ENCODE data around the gene HMCN2. TPM values are rescaled to one million over a fixed set of nuclear protein-coding genes. Genes with fewer than 3 reads are reported as not detected.

Gene HMCN2, protein sequence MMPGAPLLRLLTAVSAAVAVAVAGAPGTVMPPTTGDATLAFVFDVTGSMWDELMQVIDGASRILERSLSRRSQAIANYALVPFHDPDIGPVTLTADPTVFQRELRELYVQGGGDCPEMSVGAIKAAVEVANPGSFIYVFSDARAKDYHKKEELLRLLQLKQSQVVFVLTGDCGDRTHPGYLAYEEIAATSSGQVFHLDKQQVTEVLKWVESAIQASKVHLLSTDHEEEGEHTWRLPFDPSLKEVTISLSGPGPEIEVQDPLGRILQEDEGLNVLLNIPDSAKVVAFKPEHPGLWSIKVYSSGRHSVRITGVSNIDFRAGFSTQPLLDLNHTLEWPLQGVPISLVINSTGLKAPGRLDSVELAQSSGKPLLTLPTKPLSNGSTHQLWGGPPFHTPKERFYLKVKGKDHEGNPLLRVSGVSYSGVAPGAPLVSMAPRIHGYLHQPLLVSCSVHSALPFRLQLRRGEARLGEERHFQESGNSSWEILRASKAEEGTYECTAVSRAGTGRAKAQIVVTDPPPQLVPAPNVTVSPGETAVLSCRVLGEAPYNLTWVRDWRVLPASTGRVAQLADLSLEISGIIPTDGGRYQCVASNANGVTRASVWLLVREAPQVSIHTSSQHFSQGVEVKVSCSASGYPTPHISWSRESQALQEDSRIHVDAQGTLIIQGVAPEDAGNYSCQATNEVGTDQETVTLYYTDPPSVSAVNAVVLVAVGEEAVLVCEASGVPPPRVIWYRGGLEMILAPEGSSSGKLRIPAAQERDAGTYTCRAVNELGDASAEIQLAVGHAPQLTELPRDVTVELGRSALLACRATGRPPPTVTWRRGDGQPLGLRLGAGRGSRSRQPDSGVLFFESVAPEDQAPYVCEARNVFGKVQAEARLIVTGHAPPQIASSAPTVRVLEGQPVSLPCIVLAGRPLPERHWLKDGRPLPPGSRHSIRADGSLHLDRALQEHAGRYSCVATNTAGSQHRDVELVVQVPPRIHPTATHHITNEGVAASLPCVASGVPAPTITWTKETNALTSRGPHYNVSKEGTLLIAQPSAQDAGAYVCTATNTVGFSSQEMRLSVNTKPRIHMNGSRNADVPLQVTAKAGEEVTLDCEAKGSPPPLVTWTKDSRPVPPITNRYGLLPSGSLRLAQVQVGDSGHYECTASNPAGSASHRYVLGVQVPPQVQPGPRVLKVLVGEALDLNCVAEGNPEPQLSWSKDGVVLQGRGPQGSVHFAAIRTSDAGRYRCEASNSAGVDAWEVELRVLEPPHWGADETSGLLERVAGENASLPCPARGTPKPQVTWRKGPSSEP (N-terminal part only)
- 3.3 TPM for total RNA-seq

DNA sequence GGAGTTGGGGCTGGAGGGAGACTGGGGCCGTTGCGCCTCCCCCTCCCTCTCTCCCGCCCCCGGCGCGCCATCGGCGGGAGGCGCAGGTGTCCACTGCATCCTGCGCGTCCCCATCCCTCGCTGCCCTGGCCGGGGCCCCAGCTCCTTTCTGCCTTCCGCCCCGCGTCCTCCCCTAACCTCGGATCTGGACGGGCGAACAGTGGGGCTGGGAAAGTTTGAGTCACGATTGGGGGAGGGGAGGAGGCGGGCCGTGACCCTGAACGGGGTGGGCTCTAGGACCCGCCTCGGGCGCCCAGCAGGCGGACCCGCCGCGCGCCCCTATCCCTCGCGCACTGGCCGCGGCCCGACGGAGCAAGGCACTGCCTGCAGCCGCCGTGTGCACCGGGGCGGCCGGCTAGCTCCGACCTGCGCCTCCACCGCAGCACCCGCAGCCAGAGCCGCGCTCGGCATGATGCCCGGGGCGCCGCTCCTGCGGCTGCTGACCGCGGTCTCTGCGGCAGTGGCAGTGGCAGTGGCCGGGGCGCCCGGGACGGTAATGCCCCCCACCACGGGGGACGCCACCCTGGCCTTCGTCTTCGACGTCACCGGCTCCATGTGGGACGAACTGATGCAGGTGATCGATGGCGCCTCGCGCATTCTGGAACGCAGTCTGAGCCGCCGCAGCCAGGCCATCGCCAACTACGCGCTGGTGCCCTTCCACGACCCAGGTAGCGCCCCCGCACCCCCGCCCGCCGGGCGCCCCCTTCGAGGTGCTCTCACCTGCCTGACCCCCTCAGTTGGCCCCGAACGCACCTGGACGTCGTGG lies at the start of gene HMCN2:
Gene HMCN2, plus strand, starts transcription at position 330 of the 805 bp plus-strand sequence. Its CDS starts 119 bp downstream, at position 449.
- intact Hi-C loops (cut with DNase I), result no loop called here
- DNase-seq (ENCODE audit: low spot score) (peak; percentile 56), ATAC-seq (peak; percentile 18)

DNA sequence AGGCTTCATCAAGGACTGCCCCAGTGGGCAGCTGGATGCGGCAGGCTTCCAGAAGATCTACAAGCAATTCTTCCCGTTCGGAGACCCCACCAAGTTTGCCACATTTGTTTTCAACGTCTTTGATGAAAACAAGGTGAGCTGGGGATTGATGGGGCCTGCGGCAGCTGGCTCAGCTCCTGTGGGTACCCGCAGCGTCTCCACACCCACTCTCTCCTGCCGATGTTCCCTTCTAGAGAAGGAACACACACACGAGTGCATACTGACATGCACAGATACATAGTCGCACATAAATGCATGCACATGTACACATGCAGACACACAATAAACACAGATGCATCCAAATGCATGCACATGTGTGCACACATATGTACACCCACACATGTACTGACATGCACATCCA lies 47.7 kb upstream of the HMCN2 start:
- intact Hi-C loops (cut with DNase I), result no loop called here
- no peak for ATAC-seq

DNA sequence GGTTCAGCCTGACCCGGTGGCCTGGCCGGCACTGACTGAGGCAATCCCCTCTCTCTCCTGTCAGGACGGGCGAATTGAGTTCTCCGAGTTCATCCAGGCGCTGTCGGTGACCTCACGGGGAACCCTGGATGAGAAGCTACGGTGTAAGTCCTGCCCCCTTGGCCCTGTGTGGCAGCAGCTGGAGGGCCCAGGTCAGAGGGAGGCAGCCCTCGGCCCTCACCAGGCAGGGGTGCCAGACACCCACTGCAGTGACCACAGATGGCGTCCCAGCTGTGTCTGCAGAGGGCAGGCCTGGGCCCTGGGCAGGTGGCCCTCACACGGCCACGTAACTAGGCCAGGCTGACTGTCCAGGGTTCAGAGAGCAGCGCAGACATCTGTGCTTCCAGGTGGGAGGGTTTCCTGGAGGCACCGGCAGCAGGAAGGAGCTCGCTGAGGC lies 45.9 kb upstream of the HMCN2 start:
- DNase-seq (ENCODE audit: low spot score) (no peak), ATAC-seq (peak; percentile 47)
- intact Hi-C loops (cut with DNase I), result no loop called here

More for the DNA sequence above, 47.7 kb upstream of the HMCN2 start:
- no peak for DNase-seq (ENCODE audit: low spot score)

DNA sequence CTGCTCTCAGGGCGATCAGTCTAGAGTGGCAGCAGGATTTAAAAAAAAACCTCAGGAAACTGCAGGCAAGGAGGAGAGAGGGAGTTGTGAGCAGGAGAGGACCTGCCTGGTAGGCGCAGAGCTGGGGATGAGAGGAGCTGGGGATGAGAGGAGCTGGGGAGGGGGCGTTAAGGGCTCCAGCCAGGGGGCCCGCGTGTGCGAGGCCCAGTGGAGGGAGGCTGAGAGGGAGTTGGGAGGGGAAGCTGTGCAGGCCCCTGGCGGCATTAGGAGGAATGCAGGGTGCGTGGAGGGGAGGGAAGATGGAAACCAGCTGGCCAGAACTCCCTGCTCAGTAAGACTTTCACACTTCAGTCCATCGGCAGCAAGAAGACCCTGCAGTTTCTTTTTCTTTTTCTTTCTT lies 45.2 kb upstream of the HMCN2 start:
- ATAC-seq (peak; percentile 80), DNase-seq (ENCODE audit: low spot score) (no peak)
- intact Hi-C loops (cut with DNase I), result no loop called here

DNA sequence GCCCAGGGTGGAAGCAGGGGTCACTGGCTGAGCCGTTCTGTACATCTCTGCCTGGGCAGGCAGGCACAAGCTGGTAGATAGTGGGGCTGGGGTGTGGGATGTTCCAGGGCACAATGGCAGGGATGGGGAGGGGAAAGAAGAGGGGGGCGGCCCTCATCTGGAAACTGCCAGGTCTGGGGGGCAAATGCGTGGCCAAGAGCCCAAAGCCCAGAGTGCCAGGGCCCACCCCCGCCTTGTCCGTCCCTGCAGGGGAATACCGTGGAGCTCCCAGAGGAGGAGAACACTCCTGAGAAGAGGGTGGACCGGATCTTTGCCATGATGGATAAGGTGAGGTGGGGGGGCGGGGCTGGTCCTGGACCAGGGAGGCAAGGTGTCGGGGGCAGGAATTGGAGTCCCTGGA lies 42.7 kb upstream of the HMCN2 start:
- DNase-seq (ENCODE audit: low spot score), result no peak
- ATAC-seq, result no peak
- intact Hi-C loops (cut with DNase I), result no loop called here

- intact Hi-C loops (cut with DNase I), result no loop called here
- no peak for ATAC-seq
- DNase-seq (ENCODE audit: low spot score), result no peak
These were observed 40.5 kb upstream of the HMCN2 start for GRCh38 chr9:130225071-130225470.

GRCh38 chr9:130225586-130225985 lies 40.0 kb upstream of the HMCN2 start:
- ATAC-seq (no peak), DNase-seq (ENCODE audit: low spot score) (no peak)
- intact Hi-C loops (cut with DNase I), result no loop called here

DNA sequence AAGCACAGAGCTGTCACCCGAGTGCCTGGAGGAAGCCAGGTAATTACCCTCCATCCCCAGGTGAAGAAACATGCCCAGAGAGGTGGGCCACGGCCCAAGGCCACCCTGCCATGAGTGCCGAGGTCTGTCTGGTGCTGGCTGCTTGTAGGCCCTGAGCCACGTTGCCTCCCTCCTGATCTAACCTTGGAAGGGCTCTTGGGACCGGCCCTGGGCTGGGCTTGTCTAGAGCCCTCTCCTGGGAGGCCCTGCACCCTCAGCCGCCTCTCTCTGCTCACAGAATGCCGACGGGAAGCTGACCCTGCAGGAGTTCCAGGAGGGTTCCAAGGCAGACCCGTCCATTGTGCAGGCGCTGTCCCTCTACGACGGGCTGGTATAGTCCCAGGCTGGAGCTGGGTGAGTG lies 39.4 kb upstream of the HMCN2 start:
- ATAC-seq, result no peak
- DNase-seq (ENCODE audit: low spot score), result no peak
- intact Hi-C loops (cut with DNase I), result no loop called here

- no peak for DNase-seq (ENCODE audit: low spot score)
- ATAC-seq, result no peak
- intact Hi-C loops (cut with DNase I), result no loop called here
These were observed 37.7 kb upstream of the HMCN2 start for GRCh38 chr9:130227833-130228232.

DNA sequence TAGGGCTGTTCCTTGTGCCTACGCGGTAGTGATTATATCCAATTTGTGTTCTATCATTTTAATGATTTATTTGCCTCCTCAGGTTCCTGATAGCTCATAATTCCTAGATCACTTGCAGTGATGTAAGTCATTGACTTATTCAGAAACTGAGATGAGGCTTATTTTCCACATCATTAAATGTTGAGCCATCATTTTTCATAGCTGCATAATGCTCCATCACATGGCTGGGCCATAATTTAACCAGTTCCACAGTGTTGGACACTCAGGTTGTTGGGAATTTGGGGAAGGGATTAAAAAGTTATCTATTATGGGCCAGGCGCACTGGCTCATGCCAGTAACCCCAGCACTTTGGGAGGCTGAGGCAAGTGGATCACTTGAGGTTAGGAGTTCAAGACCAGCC lies 35.8 kb upstream of the HMCN2 start:
- ATAC-seq (no peak), DNase-seq (ENCODE audit: low spot score) (no peak)
- intact Hi-C loops (cut with DNase I), result loop anchor here (10.0 kb wide), 1 partner anchor 345 kb away; no protein-coding TSS in a partner anchor

GRCh38 chr9:130230631-130231030 lies 34.9 kb upstream of the HMCN2 start:
- no peak for ATAC-seq
- intact Hi-C loops (cut with DNase I), result loop anchor here (10.0 kb wide), 1 partner anchor 346 kb away; no protein-coding TSS in a partner anchor

GRCh38 chr9:130232899-130233586 lies 32.5 kb upstream of the HMCN2 start:
- intact Hi-C loops (cut with DNase I), result loop anchor here (10.0 kb wide), 1 partner anchor 348 kb away; no protein-coding TSS in a partner anchor
- no peak for DNase-seq (ENCODE audit: low spot score)
- ATAC-seq, result no peak

More at GRCh38 chr9:130230631-130231030, 34.9 kb upstream of the HMCN2 start:
- no peak for DNase-seq (ENCODE audit: low spot score)

- ATAC-seq (no peak), DNase-seq (ENCODE audit: low spot score) (no peak)
- intact Hi-C loops (cut with DNase I), result loop anchor here (10.0 kb wide), 1 partner anchor 349 kb away; no protein-coding TSS in a partner anchor
These were observed 32.0 kb upstream of the HMCN2 start for GRCh38 chr9:130233587-130233945.

GRCh38 chr9:130234340-130235260 lies 31.0 kb upstream of the HMCN2 start:
- ATAC-seq, result no peak
- intact Hi-C loops (cut with DNase I), result loop anchor here (10.0 kb wide), 1 partner anchor 350 kb away; no protein-coding TSS in a partner anchor
- DNase-seq (ENCODE audit: low spot score), result no peak

- intact Hi-C loops (cut with DNase I), result loop anchor here (2.0 to 10.0 kb wide), 2 partner anchors 129 to 351 kb away; no protein-coding TSS in a partner anchor
- DNase-seq (ENCODE audit: low spot score), result peak; percentile 81
- ATAC-seq, result peak; percentile 69
These were observed 29.8 kb upstream of the HMCN2 start for GRCh38 chr9:130235558-130236435.

Data from sciatic nerve (tissue), 2 donors.